ENCODE data around the gene WIPF1. TPM values are rescaled to one million over a fixed set of nuclear protein-coding genes. Genes with fewer than 3 reads are reported as not detected.

Gene WIPF1
- total and polyA plus RNA-seq, 2 donors (not counting 3 experiments of a cell fraction or from before 2014, with no cell fraction given) = 15.3 to 42.0 TPM

- no peaks in the 10 kb centered on the region for H3K79me2 ChIP-seq (ENCODE audit: control insufficient read depth, insufficient read depth, low read length)
- POLR2A ChIA-PET = no interaction called here
- dilution Hi-C loops (cut with MboI; ENCODE audit: extremely low pct_ligation_motif_present, low sequenced_read_pairs) = no loop called here
- intact Hi-C loops (cut with micrococcal nuclease) = no loop called here
- no peak overlapping the region for H3K9ac ChIP-seq (replicated peaks; ENCODE audit: extremely low read depth, insufficient read depth, low read length)
- H3K4me1 ChIP-seq (ENCODE audit: control insufficient read depth, extremely low read depth, insufficient read depth, low read length) = no peaks in the 10 kb centered on the region
- no peak for FAIRE-seq
- BruUV-seq (replicated peaks) = no TSS peak
- H3K4me2 ChIP-seq (ENCODE audit: insufficient read depth, low read length) = no peak overlapping the region
- CTCF ChIA-PET = no interaction called here
- H3K9me3 ChIP-seq (replicated peaks; ENCODE audit: control insufficient read depth, insufficient read depth, low read length) = no peaks in the 10 kb centered on the region
- TF ChIP-seq CTCF (IDR thresholded peaks at IDR 0.05; ENCODE audit: extremely low read depth in 1 of 2, insufficient read depth in 1 of 2, low read depth in 1 of 2, low read length in 2 of 2) = no peak
- no peak for TF ChIP-seq POLR2A (IDR thresholded peaks at IDR 0.05; ENCODE audit: low read depth, low read length)
- no peak for TF ChIP-seq FOS (IDR thresholded peaks at IDR 0.05; ENCODE audit: borderline replicate concordance, insufficient read depth, low read length)
- no peak for TF ChIP-seq GATA2 (IDR thresholded peaks at IDR 0.05; ENCODE audit: insufficient read depth, insufficient read length, low read depth, low read length)
- no peak for TF ChIP-seq JUN (IDR thresholded peaks at IDR 0.05; ENCODE audit: borderline replicate concordance, insufficient read depth, insufficient read length, low read depth)
- TF ChIP-seq MYC (IDR thresholded peaks at IDR 0.05; ENCODE audit: low read depth, low read length) = no peak
- no peak for TF ChIP-seq MAX (IDR thresholded peaks at IDR 0.05; ENCODE audit: insufficient read depth, insufficient read length)
- no peak for TF ChIP-seq POLR2AphosphoS5 (IDR thresholded peaks at IDR 0.05; ENCODE audit: insufficient read depth, low read depth, low read length)
- TF ChIP-seq EZH2 (IDR thresholded peaks at IDR 0.05; ENCODE audit: borderline replicate concordance, low read depth, low read length, severe bottlenecking) = no peak
- H3K27ac ChIP-seq (ENCODE audit: insufficient read depth, low read depth, low read length) = no peak overlapping the region
- no peaks in the 10 kb centered on the region for H4K20me1 ChIP-seq (replicated peaks; ENCODE audit: control insufficient read depth, extremely low read depth, insufficient read depth, low read length)
- peaks cover 0 to 9% of the 10 kb centered on the region in 2 experiments for H3K36me3 ChIP-seq (ENCODE audit: control insufficient read depth in 2 of 2, extremely low read depth in 1 of 2, insufficient read depth in 2 of 2, low read length in 2 of 2)
- H2AFZ ChIP-seq (ENCODE audit: low read depth, low read length) = no peak overlapping the region
- DNase-seq (ENCODE audit: low read depth, low spot score) = no peak
- H3K9me1 ChIP-seq (replicated peaks; ENCODE audit: control insufficient read depth, extremely low read depth, insufficient read depth, low read length) = no peaks in the 10 kb centered on the region
- no peaks in the 10 kb centered on the region for H3K27me3 ChIP-seq (ENCODE audit: control insufficient read depth in 2 of 2, insufficient read depth in 2 of 2, low read length in 2 of 2)
- H3K4me3 ChIP-seq (replicated peaks in 1 of 3; ENCODE audit: insufficient read depth in 1 of 3, low read depth in 1 of 3, low read length in 3 of 3) = no peak overlapping the region
These were observed 24.0 kb downstream of the WIPF1 start for GRCh38 chr2:174573621-174574081.

Measured in endothelial cell of umbilical vein (primary cell).